ENCODE measurements around the gene RHOBTB1.
"Not testable (repeated sequence)": the region's sequence is repeated elsewhere in the genome, so short reads cannot be mapped to it uniquely, and the experiment has no call there.

RHOBTB1 gene

DNA sequence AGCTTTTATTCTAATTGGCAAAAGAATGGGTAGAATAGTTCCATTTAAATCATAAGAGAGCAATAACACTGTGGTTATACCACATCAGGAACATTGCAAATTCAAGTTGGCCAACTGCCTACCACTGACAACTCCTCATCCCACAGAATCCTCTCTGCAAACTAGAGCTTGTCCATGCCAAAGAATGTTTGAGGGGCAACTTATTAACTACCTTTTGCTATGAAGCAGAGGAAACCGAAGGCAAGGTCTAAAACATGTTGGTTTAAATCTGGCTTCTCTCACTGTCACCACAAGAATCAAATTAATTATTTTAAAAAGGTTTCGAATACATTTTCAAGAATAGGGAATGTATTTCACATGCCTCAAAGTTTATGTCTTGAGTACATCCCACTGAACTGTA lies 36.0 kb downstream of the RHOBTB1 start:
- Histone ChIP-seq H3K27ac (ENCODE audit: low read depth, low read length) (no peak overlapping the region), H3K4me3 (ENCODE audit: low read length) (no peak overlapping the region), H3K18ac (ENCODE audit: low read length) (no peak overlapping the region), H4K8ac (ENCODE audit: low read depth, low read length) (no peak overlapping the region), H3K4me2 (ENCODE audit: low read length) (no peak overlapping the region), H2BK15ac (replicated peaks; ENCODE audit: low read depth) (no peak overlapping the region), H3K79me2 (ENCODE audit: control insufficient read depth, insufficient read depth, low read length) (no peaks in the 10 kb centered on the region), H3K4ac (ENCODE audit: low read depth, low read length) (no peak overlapping the region), H2AK5ac (ENCODE audit: low read length) (no peak overlapping the region), H3K4me1 (ENCODE audit: control insufficient read depth, low read depth, low read length) (no peaks in the 10 kb centered on the region), H2BK5ac (ENCODE audit: low read length) (no peak overlapping the region), H3K79me1 (ENCODE audit: low read length) (no peaks in the 10 kb centered on the region), H3K36me3 (ENCODE audit: control insufficient read depth, insufficient read depth, low read length) (no peaks in the 10 kb centered on the region), H3K9ac (ENCODE audit: low read length) (no peak overlapping the region), H4K5ac (ENCODE audit: low read length) (no peak overlapping the region), H3K56ac (ENCODE audit: low read length) (no peak overlapping the region), H3K27me3 (ENCODE audit: insufficient read depth, low read length, poor library complexity) (no peaks in the 10 kb centered on the region), H2BK120ac (ENCODE audit: low read depth, low read length) (no peak overlapping the region), H3K23ac (ENCODE audit: low read length) (no peak overlapping the region)
- WGBS (ENCODE audit: extremely low coverage, insufficient coverage, low lambda C conversion rate): no CpG with 5 or more reads among the region's 2 CpGs
- DNase-seq: no peak

GRCh38 chr10:60907236-60907635 lies 36.7 kb downstream of the RHOBTB1 start:
- H4K5ac ChIP-seq (ENCODE audit: low read length): no peak overlapping the region
- H3K23ac ChIP-seq (ENCODE audit: low read length): no peak overlapping the region
- no peak overlapping the region for H3K4me3 ChIP-seq (ENCODE audit: low read length)
- H3K4me2 ChIP-seq (ENCODE audit: low read length): no peak overlapping the region
- H2BK120ac ChIP-seq (ENCODE audit: low read depth, low read length): no peak overlapping the region
- no peak overlapping the region for H3K56ac ChIP-seq (ENCODE audit: low read length)
- H2BK15ac ChIP-seq (replicated peaks; ENCODE audit: low read depth): no peak overlapping the region
- H3K36me3 ChIP-seq (ENCODE audit: control insufficient read depth, insufficient read depth, low read length): no peaks in the 10 kb centered on the region
- no peaks in the 10 kb centered on the region for H3K4me1 ChIP-seq (ENCODE audit: control insufficient read depth, low read depth, low read length)
- WGBS (ENCODE audit: extremely low coverage, insufficient coverage, low lambda C conversion rate): no CpG with 5 or more reads among the region's 3 CpGs
- H2AK5ac ChIP-seq (ENCODE audit: low read length): no peak overlapping the region
- no peak overlapping the region for H3K18ac ChIP-seq (ENCODE audit: low read length)
- H3K27ac ChIP-seq (ENCODE audit: low read depth, low read length): no peak overlapping the region
- no peaks in the 10 kb centered on the region for H3K27me3 ChIP-seq (ENCODE audit: insufficient read depth, low read length, poor library complexity)
- no peaks in the 10 kb centered on the region for H3K79me2 ChIP-seq (ENCODE audit: control insufficient read depth, insufficient read depth, low read length)
- H3K79me1 ChIP-seq (ENCODE audit: low read length): no peaks in the 10 kb centered on the region
- H2BK5ac ChIP-seq (ENCODE audit: low read length): no peak overlapping the region
- DNase-seq: no peak
- no peak overlapping the region for H3K9ac ChIP-seq (ENCODE audit: low read length)
- no peak overlapping the region for H4K8ac ChIP-seq (ENCODE audit: low read depth, low read length)
- no peak overlapping the region for H3K4ac ChIP-seq (ENCODE audit: low read depth, low read length)

DNA sequence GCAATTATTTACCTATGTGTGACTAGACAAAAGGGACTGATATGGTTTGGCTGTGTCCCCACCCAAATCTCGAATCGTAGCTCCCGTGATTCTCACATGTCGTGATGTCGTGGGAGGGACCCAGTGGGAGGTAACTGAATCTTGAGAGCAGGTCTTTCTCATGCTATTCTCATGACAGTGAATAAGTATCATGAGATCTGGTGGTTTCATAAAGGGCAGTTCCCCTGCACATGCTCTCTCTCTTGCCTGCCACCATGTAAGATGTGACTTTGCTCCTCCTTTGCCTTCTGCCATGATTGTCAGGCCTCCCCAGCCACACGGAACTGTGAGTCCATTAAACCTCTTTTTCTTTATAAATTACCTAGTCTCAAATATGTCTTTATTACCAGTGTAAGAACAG lies 37.2 kb downstream of the RHOBTB1 start:
- not testable (repeated sequence) for DNase-seq; H3K4me3 ChIP-seq (ENCODE audit: low read length); H4K5ac ChIP-seq (ENCODE audit: low read length); H3K79me1 ChIP-seq (ENCODE audit: low read length); H3K4ac ChIP-seq (ENCODE audit: low read depth, low read length); H3K27ac ChIP-seq (ENCODE audit: low read depth, low read length); H4K8ac ChIP-seq (ENCODE audit: low read depth, low read length); H3K4me1 ChIP-seq (ENCODE audit: control insufficient read depth, low read depth, low read length); H2BK5ac ChIP-seq (ENCODE audit: low read length); H3K23ac ChIP-seq (ENCODE audit: low read length); H3K9ac ChIP-seq (ENCODE audit: low read length); H3K18ac ChIP-seq (ENCODE audit: low read length); H2BK15ac ChIP-seq (replicated peaks; ENCODE audit: low read depth); H3K4me2 ChIP-seq (ENCODE audit: low read length); H2BK120ac ChIP-seq (ENCODE audit: low read depth, low read length); H3K36me3 ChIP-seq (ENCODE audit: control insufficient read depth, insufficient read depth, low read length); H3K79me2 ChIP-seq (ENCODE audit: control insufficient read depth, insufficient read depth, low read length); H3K56ac ChIP-seq (ENCODE audit: low read length); H2AK5ac ChIP-seq (ENCODE audit: low read length); H3K27me3 ChIP-seq (ENCODE audit: insufficient read depth, low read length, poor library complexity)
- no CpG with 5 or more reads among the region's 6 CpGs for WGBS (ENCODE audit: extremely low coverage, insufficient coverage, low lambda C conversion rate)

GRCh38 chr10:60906411-60906810 lies 37.6 kb downstream of the RHOBTB1 start:
- WGBS (ENCODE audit: extremely low coverage, insufficient coverage, low lambda C conversion rate): no CpG with 5 or more reads among the region's 2 CpGs

DNA sequence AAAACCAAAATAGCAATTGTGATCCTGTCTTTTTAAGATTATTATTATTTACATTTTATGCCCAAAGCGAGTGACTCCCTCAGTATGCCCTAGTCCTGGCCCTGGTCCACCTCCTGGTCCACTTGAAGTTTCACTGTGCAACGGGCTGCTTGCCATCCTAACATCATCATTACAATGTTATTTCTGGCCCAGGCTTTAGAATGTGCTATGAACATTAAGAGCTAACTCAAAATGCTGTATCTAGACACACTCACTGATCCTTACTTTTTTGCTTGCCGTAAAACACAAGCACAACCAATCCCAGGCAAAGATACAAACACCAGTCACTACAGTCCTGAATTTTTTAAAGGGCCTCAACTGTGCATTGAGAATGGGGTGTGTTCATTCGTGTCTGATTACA lies 38.4 kb downstream of the RHOBTB1 start:
- Histone ChIP-seq H3K4me3 (ENCODE audit: low read length) (no peak overlapping the region), H3K27me3 (ENCODE audit: insufficient read depth, low read length, poor library complexity) (no peaks in the 10 kb centered on the region), H3K36me3 (ENCODE audit: control insufficient read depth, insufficient read depth, low read length) (no peaks in the 10 kb centered on the region), H3K4ac (ENCODE audit: low read depth, low read length) (no peak overlapping the region), H2AK5ac (ENCODE audit: low read length) (no peak overlapping the region), H3K56ac (ENCODE audit: low read length) (no peak overlapping the region), H3K23ac (ENCODE audit: low read length) (no peak overlapping the region), H2BK5ac (ENCODE audit: low read length) (no peak overlapping the region), H2BK15ac (replicated peaks; ENCODE audit: low read depth) (no peak overlapping the region), H3K4me1 (ENCODE audit: control insufficient read depth, low read depth, low read length) (no peaks in the 10 kb centered on the region), H4K8ac (ENCODE audit: low read depth, low read length) (no peak overlapping the region), H3K27ac (ENCODE audit: low read depth, low read length) (no peak overlapping the region), H2BK120ac (ENCODE audit: low read depth, low read length) (no peak overlapping the region), H4K5ac (ENCODE audit: low read length) (no peak overlapping the region), H3K18ac (ENCODE audit: low read length) (no peak overlapping the region), H3K79me1 (ENCODE audit: low read length) (no peaks in the 10 kb centered on the region), H3K79me2 (ENCODE audit: control insufficient read depth, insufficient read depth, low read length) (no peaks in the 10 kb centered on the region), H3K4me2 (ENCODE audit: low read length) (no peak overlapping the region), H3K9ac (ENCODE audit: low read length) (no peak overlapping the region)
- no CpG with 5 or more reads among the region's 4 CpGs for WGBS (ENCODE audit: extremely low coverage, insufficient coverage, low lambda C conversion rate)
- no peak for DNase-seq

More at GRCh38 chr10:60906411-60906810, 37.6 kb downstream of the RHOBTB1 start:
- no peak overlapping the region for H2AK5ac ChIP-seq (ENCODE audit: low read length)
- no peak overlapping the region for H2BK120ac ChIP-seq (ENCODE audit: low read depth, low read length)
- H2BK5ac ChIP-seq (ENCODE audit: low read length): no peak overlapping the region
- no peak overlapping the region for H4K8ac ChIP-seq (ENCODE audit: low read depth, low read length)
- H4K5ac ChIP-seq (ENCODE audit: low read length): no peak overlapping the region
- no peak overlapping the region for H2BK15ac ChIP-seq (replicated peaks; ENCODE audit: low read depth)
- no peaks in the 10 kb centered on the region for H3K79me1 ChIP-seq (ENCODE audit: low read length)
- H3K36me3 ChIP-seq (ENCODE audit: control insufficient read depth, insufficient read depth, low read length): no peaks in the 10 kb centered on the region
- H3K4me1 ChIP-seq (ENCODE audit: control insufficient read depth, low read depth, low read length): no peaks in the 10 kb centered on the region
- H3K56ac ChIP-seq (ENCODE audit: low read length): no peak overlapping the region
- no peak for DNase-seq
- no peak overlapping the region for H3K4ac ChIP-seq (ENCODE audit: low read depth, low read length)
- no peak overlapping the region for H3K27ac ChIP-seq (ENCODE audit: low read depth, low read length)
- no peak overlapping the region for H3K23ac ChIP-seq (ENCODE audit: low read length)
- no peak overlapping the region for H3K4me2 ChIP-seq (ENCODE audit: low read length)
- H3K79me2 ChIP-seq (ENCODE audit: control insufficient read depth, insufficient read depth, low read length): no peaks in the 10 kb centered on the region
- H3K4me3 ChIP-seq (ENCODE audit: low read length): no peak overlapping the region
- H3K27me3 ChIP-seq (ENCODE audit: insufficient read depth, low read length, poor library complexity): no peaks in the 10 kb centered on the region
- no peak overlapping the region for H3K18ac ChIP-seq (ENCODE audit: low read length)
- H3K9ac ChIP-seq (ENCODE audit: low read length): no peak overlapping the region

DNA sequence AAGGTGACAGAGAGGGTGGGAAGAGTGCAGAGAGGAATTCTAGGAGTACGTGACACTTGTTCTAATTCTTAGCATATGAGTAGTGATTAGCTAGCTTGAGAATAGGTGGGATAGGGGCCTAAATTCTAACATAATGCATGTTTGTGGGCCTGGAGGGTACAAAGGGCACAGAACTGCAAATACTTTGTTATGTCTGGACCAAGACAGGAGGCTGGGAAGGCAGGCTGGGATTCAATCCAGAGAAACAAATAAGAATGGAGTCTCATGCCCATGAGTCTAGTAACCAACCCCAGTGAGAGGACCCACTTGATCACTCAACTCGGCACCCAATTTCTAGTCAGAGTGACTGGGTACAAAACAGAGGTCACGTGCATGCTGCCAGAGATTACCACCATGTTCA lies 40.9 kb downstream of the RHOBTB1 start:
- Histone ChIP-seq H2AK5ac (ENCODE audit: low read length) (no peak overlapping the region), H3K27me3 (ENCODE audit: insufficient read depth, low read length, poor library complexity) (no peaks in the 10 kb centered on the region), H4K5ac (ENCODE audit: low read length) (no peak overlapping the region), H3K4me1 (ENCODE audit: control insufficient read depth, low read depth, low read length) (no peaks in the 10 kb centered on the region), H3K4ac (ENCODE audit: low read depth, low read length) (no peak overlapping the region), H2BK15ac (replicated peaks; ENCODE audit: low read depth) (no peak overlapping the region), H3K56ac (ENCODE audit: low read length) (no peak overlapping the region), H2BK5ac (ENCODE audit: low read length) (no peak overlapping the region), H3K36me3 (ENCODE audit: control insufficient read depth, insufficient read depth, low read length) (no peaks in the 10 kb centered on the region), H3K79me1 (ENCODE audit: low read length) (no peaks in the 10 kb centered on the region), H3K18ac (ENCODE audit: low read length) (no peak overlapping the region), H4K8ac (ENCODE audit: low read depth, low read length) (no peak overlapping the region), H3K79me2 (ENCODE audit: control insufficient read depth, insufficient read depth, low read length) (no peaks in the 10 kb centered on the region), H3K9ac (ENCODE audit: low read length) (no peak overlapping the region), H2BK120ac (ENCODE audit: low read depth, low read length) (no peak overlapping the region), H3K27ac (ENCODE audit: low read depth, low read length) (no peak overlapping the region), H3K4me2 (ENCODE audit: low read length) (no peak overlapping the region), H3K4me3 (ENCODE audit: low read length) (no peak overlapping the region), H3K23ac (ENCODE audit: low read length) (no peak overlapping the region)
- no CpG with 5 or more reads among the region's 3 CpGs for WGBS (ENCODE audit: extremely low coverage, insufficient coverage, low lambda C conversion rate)
- DNase-seq: no peak

Measured in mesendoderm (in vitro differentiated cells).